Trophoblast cell (in vitro differentiated cells and primary cell): Measurements from ENCODE around the gene RCBTB1.
"Not testable (repeated sequence)": the region's sequence is repeated elsewhere in the genome, so short reads cannot be mapped to it uniquely, and the experiment has no call there.

Experiments
- DNase-seq, 2 donors: peaks; one replicate each; pipeline ENCODE4 v3.0.0-alpha.2; 2016
- H2AFZ ChIP-seq: 2 replicates; pipeline ENCODE4 v1.6.1; 2013; ENCODE audit warnings: low read length, moderate library complexity, mild to moderate bottlenecking; ENCODE audit not compliant: insufficient read depth, poor library complexity
- H2AK5ac ChIP-seq: 2 replicates; pipeline ENCODE4 v1.6.1; 2013; ENCODE audit warnings: mild to moderate bottlenecking, low read length
- H2BK120ac ChIP-seq: 2 replicates; pipeline ENCODE4 v1.6.1; 2013; ENCODE audit warnings: low read length, mild to moderate bottlenecking, moderate library complexity; ENCODE audit not compliant: insufficient read depth, poor library complexity
- H2BK12ac ChIP-seq: 2 replicates; pipeline ENCODE4 v1.6.1; 2013; ENCODE audit warnings: mild to moderate bottlenecking, low read length, moderate library complexity
- H2BK5ac ChIP-seq: 2 replicates; pipeline ENCODE4 v1.6.1; 2013; ENCODE audit warnings: low read length, low read depth, moderate library complexity, mild to moderate bottlenecking; ENCODE audit not compliant: poor library complexity
- H3K14ac ChIP-seq: 2 replicates; pipeline ENCODE4 v1.6.1; 2013; ENCODE audit warnings: mild to moderate bottlenecking, low read length
- H3K18ac ChIP-seq: 2 replicates; pipeline ENCODE4 v1.6.1; 2013; ENCODE audit warnings: mild to moderate bottlenecking, low read length
- H3K23ac ChIP-seq: 2 replicates; pipeline ENCODE4 v1.6.1; 2013; ENCODE audit warnings: low read length
- H3K27ac ChIP-seq: 2 replicates; pipeline ENCODE4 v1.5.1; 2013; ENCODE audit warnings: low read depth, mild to moderate bottlenecking, inconsistent platforms, low read length, moderate library complexity
- H3K27me3 ChIP-seq: 2 replicates; pipeline ENCODE4 v1.6.1; 2013; ENCODE audit warnings: inconsistent platforms, mild to moderate bottlenecking, low read length, moderate library complexity; ENCODE audit not compliant: insufficient read depth
- H3K36me3 ChIP-seq, 2 experiments: 1 replicate in 1 of 2; 2 replicates in 1 of 2; pipeline ENCODE4 v1.6.1; 2013; ENCODE audit warnings: low read length in 2 of 2, mild to moderate bottlenecking in 2 of 2, moderate library complexity in 1 of 2; ENCODE audit not compliant: insufficient read depth in 2 of 2, control insufficient read depth in 1 of 2
- H3K4ac ChIP-seq: 2 replicates; pipeline ENCODE4 v1.6.1; 2013; ENCODE audit warnings: low read depth, mild to moderate bottlenecking, low read length, moderate library complexity
- H3K4me1 ChIP-seq, 2 experiments: 1 replicate in 1 of 2; 2 replicates in 1 of 2; pipeline ENCODE4 v1.6.1; 2013; ENCODE audit warnings: low read length in 2 of 2, mild to moderate bottlenecking in 2 of 2, moderate library complexity in 1 of 2; ENCODE audit not compliant: insufficient read depth in 2 of 2, control insufficient read depth in 1 of 2
- H3K4me2 ChIP-seq: 2 replicates; pipeline ENCODE4 v1.6.1; 2013; ENCODE audit warnings: inconsistent platforms, mild to moderate bottlenecking, low read length, moderate library complexity
- H3K4me3 ChIP-seq: 2 replicates; pipeline ENCODE4 v1.5.1; 2013; ENCODE audit warnings: mild to moderate bottlenecking, low read depth, low read length, inconsistent platforms
- H3K79me1 ChIP-seq: one replicate; pipeline ENCODE4 v1.6.1; 2013; ENCODE audit warnings: low read length
- H3K79me2 ChIP-seq: 2 replicates; pipeline ENCODE4 v1.6.1; 2013; ENCODE audit warnings: low read length, mild to moderate bottlenecking; ENCODE audit not compliant: control insufficient read depth, insufficient read depth, poor library complexity
- H3K9ac ChIP-seq: 2 replicates; pipeline ENCODE4 v1.6.1; 2013; ENCODE audit warnings: mild to moderate bottlenecking, low read length
- H3K9me3 ChIP-seq: 2 replicates; pipeline ENCODE4 v1.6.1; 2013; ENCODE audit warnings: low read depth, mild to moderate bottlenecking, control low read depth, inconsistent platforms, low read length; ENCODE audit not compliant: insufficient read depth
- H4K12ac ChIP-seq: 2 replicates; pipeline ENCODE4 v1.6.1; 2013; ENCODE audit warnings: low read depth, mild to moderate bottlenecking, low read length, moderate library complexity
- H4K8ac ChIP-seq: 2 replicates; pipeline ENCODE4 v1.6.1; 2013; ENCODE audit warnings: low read depth, mild to moderate bottlenecking, low read length, moderate library complexity
- H4K91ac ChIP-seq: one replicate; pipeline ENCODE4 v1.6.1; 2013; ENCODE audit warnings: low read depth, mild to moderate bottlenecking, low read length, moderate library complexity
- WGBS: extraction: QIAGEN DNeasy Blood & Tissue Kit; methylation state at CpG from one replicate; pipeline ENCODE4 v1.1.7; 2013; ENCODE audit warnings: missing lambda C conversion rate; ENCODE audit not compliant: insufficient read length, insufficient coverage; ENCODE audit errors: extremely low coverage; 5-methylcytosine and 5-hydroxymethylcytosine counted together

Gene RCBTB1

GRCh38 chr13:49615836-49616675 is 30.7 kb upstream of the RCBTB1 start:
- Histone ChIP-seq H3K27me3 (no peaks in the 10 kb centered on the region), H3K14ac (no peak overlapping the region), H3K4me2 (no peak overlapping the region), H3K9me3 (no peaks in the 10 kb centered on the region), H4K12ac (no peak overlapping the region), H3K4ac (no peak overlapping the region), H3K18ac (no peak overlapping the region), H4K91ac (no peak overlapping the region), H3K4me1 (peaks cover 2% of the 10 kb centered on the region in 2 experiments), H2BK12ac (no peak overlapping the region), H3K36me3 (no peaks in the 10 kb centered on the region), H2BK5ac (no peak overlapping the region), H4K8ac (no peak overlapping the region), H3K79me2 (no peaks in the 10 kb centered on the region), H3K79me1 (no peaks in the 10 kb centered on the region), H2AK5ac (no peak overlapping the region), H3K9ac (no peak overlapping the region), H3K27ac (no peak overlapping the region), H3K23ac (no peak overlapping the region), H2AFZ (no peak overlapping the region), H3K4me3 (no peak overlapping the region), H2BK120ac (no peak overlapping the region)
- no CpG with 5 or more reads among the region's 8 CpGs for WGBS
- no peak for DNase-seq

- H3K79me1 ChIP-seq, H4K91ac ChIP-seq, H4K12ac ChIP-seq, H3K18ac ChIP-seq, H3K4me3 ChIP-seq, H2AFZ ChIP-seq, H4K8ac ChIP-seq, H2BK12ac ChIP-seq, H3K27me3 ChIP-seq, H3K9me3 ChIP-seq, H3K4me1 ChIP-seq, H3K9ac ChIP-seq, H3K36me3 ChIP-seq, H3K4me2 ChIP-seq, DNase-seq, H3K23ac ChIP-seq, H3K27ac ChIP-seq, H3K79me2 ChIP-seq, H2BK5ac ChIP-seq, H3K14ac ChIP-seq, H2BK120ac ChIP-seq, H2AK5ac ChIP-seq, H3K4ac ChIP-seq: not testable (repeated sequence)
- no CpG with 5 or more reads among the region's 3 CpGs for WGBS
These were observed 26.7 kb upstream of the RCBTB1 start for GRCh38 chr13:49612042-49612441.

- no peak overlapping the region for H2BK120ac ChIP-seq
- H3K4me3 ChIP-seq, result no peak overlapping the region
- no peaks in the 10 kb centered on the region for H3K36me3 ChIP-seq
- no peaks in the 10 kb centered on the region for H3K9me3 ChIP-seq
- no peak overlapping the region for H3K9ac ChIP-seq
- no peak overlapping the region for H3K4me2 ChIP-seq
- H3K4me1 ChIP-seq, result no peaks in the 10 kb centered on the region
- no peak for DNase-seq
- no peak overlapping the region for H3K27ac ChIP-seq
- H3K14ac ChIP-seq, result no peak overlapping the region
- H3K23ac ChIP-seq, result no peak overlapping the region
- H3K27me3 ChIP-seq, result no peaks in the 10 kb centered on the region
- no peak overlapping the region for H2BK5ac ChIP-seq
- no peaks in the 10 kb centered on the region for H3K79me2 ChIP-seq
- H3K18ac ChIP-seq, result no peak overlapping the region
- H3K79me1 ChIP-seq, result no peaks in the 10 kb centered on the region
- no peak overlapping the region for H4K8ac ChIP-seq
- WGBS, result no CpG with 5 or more reads among the region's 1 CpG
- no peak overlapping the region for H4K91ac ChIP-seq
- no peak overlapping the region for H2AFZ ChIP-seq
- no peak overlapping the region for H2BK12ac ChIP-seq
- H2AK5ac ChIP-seq, result no peak overlapping the region
- H3K4ac ChIP-seq, result no peak overlapping the region
- H4K12ac ChIP-seq, result no peak overlapping the region
These were observed 24.8 kb upstream of the RCBTB1 start for GRCh38 chr13:49610176-49610575.

- Histone ChIP-seq H3K4me2 (no peak overlapping the region), H3K18ac (no peak overlapping the region), H3K9me3 (no peaks in the 10 kb centered on the region), H3K36me3 (no peaks in the 10 kb centered on the region), H2BK5ac (no peak overlapping the region), H2AFZ (no peak overlapping the region), H3K9ac (no peak overlapping the region), H3K14ac (no peak overlapping the region), H3K79me1 (no peaks in the 10 kb centered on the region), H3K27me3 (no peaks in the 10 kb centered on the region), H3K4me1 (no peaks in the 10 kb centered on the region), H3K79me2 (no peaks in the 10 kb centered on the region), H2BK120ac (no peak overlapping the region), H4K91ac (no peak overlapping the region), H2AK5ac (no peak overlapping the region), H4K12ac (no peak overlapping the region), H3K27ac (no peak overlapping the region), H4K8ac (no peak overlapping the region), H3K4ac (no peak overlapping the region), H2BK12ac (no peak overlapping the region), H3K4me3 (no peak overlapping the region), H3K23ac (no peak overlapping the region)
- no peak for DNase-seq
- no CpG with 5 or more reads among the region's 1 CpG for WGBS
These were observed 23.4 kb upstream of the RCBTB1 start for GRCh38 chr13:49608651-49609331.
